ENCODE data around the gene SLC45A1.

SLC45A1 gene

DNA sequence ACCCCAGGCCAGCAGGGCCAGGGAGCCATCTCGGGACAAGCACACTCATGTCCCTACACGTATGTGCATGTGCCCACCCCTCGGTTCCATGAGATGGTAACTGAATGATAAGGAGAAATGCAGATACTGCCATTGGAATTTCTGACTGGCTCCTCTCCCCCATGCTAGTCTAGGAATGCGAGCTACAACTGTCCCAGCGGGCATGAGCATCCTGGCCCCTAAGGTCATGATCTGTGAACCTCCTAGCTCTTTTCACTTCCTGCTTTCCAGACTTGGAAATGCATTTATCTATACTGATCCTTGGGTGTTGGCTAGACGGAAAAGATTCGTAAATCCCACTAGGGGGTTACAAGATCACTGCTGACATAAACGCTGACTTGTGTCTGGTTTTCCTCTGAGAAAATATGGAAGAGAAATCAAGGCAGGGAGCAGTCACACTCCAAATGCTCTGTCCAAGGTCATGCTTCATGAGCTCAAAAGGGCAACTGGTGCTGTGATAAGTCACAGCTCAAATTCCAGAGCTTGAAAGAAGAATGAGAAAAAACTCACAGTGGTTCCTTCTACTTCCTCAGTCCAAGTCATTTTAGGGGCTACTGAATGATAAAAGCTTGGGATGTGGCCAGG lies 49.8 kb downstream of the SLC45A1 start:
- no peak for TF ChIP-seq CTCF (IDR thresholded peaks at IDR 0.05; ENCODE audit: extremely low read depth, missing control alignments)
- no peak for DNase-seq (ENCODE audit: low spot score)

DNA sequence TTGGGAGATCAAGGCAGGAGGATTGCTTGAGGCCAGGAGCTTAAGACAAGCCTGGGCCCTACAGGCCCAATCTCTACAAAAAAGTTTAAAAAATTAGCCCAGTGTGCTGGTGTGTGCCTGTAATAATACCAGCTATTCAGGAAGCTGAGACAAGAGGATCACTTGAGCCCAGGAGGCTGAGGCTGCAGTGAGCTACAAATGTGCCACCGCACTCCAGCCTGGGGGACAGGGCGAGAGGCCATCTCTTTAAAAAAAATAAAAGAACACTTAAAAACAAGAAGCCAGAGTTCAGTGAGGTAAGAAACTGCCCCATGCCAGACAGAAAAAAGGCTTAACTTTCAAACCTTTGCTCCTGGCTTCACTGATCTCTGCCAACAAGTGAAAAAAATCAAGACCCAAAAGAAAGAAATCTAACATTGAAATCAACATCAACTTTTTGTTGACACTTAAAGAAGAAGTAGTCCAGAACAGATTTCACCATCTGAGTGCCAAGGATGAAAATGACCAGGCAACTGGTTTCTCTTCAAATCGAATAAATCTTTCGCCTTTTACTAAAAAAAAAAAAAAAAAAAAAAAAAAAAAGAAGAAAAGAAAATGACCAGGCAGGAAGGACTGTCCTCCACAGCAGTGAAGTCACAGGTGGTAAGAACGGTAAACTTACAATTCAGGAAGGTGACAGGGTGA lies 51.2 kb downstream of the SLC45A1 start:
- TF ChIP-seq CTCF (IDR thresholded peaks at IDR 0.05; ENCODE audit: extremely low read depth, missing control alignments) = no peak

DNA sequence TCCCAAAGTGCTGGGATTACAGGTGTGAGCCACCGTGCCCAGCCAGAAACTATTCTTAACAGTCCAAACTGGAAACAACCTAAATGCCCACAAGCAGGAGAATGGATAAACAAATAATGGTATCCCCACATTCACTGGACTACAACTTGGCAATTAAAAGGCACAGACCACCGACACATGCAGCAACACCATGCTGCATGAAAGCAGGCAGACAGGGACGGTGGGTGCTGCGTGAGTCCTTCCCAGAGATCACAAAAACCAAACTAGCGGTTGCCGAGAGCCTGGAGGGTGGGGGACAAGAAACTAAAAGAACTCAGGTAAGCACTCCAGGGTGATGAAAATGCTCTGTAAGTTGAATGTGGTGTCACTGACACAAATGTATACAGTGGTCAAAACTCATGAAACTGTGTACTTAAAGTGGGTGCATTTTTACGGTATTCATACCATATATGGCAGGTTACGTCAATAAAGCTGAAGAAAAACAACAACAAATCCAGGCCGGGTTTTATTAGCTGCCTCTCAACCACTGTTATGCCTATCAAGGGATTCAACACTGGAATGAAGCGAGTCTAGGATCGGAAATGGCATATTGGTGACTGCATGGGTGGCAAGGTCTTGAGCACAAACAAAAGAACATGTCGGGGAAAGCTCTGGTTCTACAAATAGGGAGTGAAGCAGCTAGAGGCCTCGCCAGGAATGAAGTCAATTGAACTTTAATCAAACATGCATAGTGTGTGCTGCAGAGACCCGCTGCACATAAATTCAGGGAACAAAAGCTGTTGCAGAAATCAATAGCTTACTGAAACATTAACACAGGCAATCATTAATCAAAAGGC lies 52.4 kb downstream of the SLC45A1 start:
- TF ChIP-seq CTCF (IDR thresholded peaks at IDR 0.05; ENCODE audit: extremely low read depth, missing control alignments) = no peak
- DNase-seq (ENCODE audit: low spot score) = no peak

More for the DNA sequence above, 51.2 kb downstream of the SLC45A1 start:
- DNase-seq (ENCODE audit: low spot score) = no peak

DNA sequence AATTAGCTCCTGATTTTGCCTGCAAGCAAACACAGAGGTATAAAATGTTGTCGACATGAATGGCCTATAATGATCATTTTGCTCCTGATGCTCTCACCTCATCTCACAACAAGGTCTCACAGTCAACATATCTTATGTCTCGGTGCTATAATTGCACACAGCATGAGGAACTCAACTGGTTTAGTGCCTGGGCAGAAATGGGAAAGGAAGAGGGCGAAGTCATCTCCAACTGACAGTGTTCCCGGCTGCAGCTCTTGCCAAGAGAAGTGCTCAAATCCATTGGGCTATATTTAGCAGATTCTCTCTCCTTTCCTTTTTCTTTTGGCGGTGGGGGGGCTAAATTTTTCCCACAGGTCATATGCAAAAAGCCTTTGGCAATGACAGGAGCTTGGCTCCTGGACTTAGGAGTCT lies 53.0 kb downstream of the SLC45A1 start:
- no peak for TF ChIP-seq CTCF (IDR thresholded peaks at IDR 0.05; ENCODE audit: extremely low read depth, missing control alignments)
- no peak for DNase-seq (ENCODE audit: low spot score)

GRCh38 chr1:8371372-8371991 lies 53.6 kb downstream of the SLC45A1 start:
- TF ChIP-seq CTCF (IDR thresholded peaks at IDR 0.05; ENCODE audit: extremely low read depth, missing control alignments) = no peak
- DNase-seq (ENCODE audit: low spot score) = no peak

- no peak for DNase-seq (ENCODE audit: low spot score)
- no peak for TF ChIP-seq CTCF (IDR thresholded peaks at IDR 0.05; ENCODE audit: extremely low read depth, missing control alignments)
These were observed 55.2 kb downstream of the SLC45A1 start for GRCh38 chr1:8373125-8373524.
